ENCODE results near the gene PCDHB14.
"Not testable (repeated sequence)": the region's sequence is repeated elsewhere in the genome, so short reads cannot be mapped to it uniquely, and the experiment has no call there.

The PCDHB14 gene

DNA sequence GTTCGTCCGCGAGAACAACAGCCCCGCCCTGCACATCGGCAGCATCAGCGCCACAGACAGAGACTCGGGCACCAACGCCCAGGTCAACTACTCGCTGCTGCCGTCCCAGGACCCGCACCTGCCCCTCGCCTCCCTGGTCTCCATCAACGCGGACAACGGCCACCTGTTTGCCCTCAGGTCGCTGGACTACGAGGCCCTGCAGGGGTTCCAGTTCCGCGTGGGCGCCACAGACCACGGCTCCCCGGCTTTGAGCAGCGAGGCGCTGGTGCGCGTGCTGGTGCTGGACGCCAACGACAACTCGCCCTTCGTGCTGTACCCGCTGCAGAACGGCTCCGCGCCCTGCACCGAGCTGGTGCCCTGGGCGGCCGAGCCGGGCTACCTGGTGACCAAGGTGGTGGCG lies 12.9 kb upstream of the PCDHB14 start:
- not testable (repeated sequence) for DNase-seq (ENCODE audit: low read depth)

DNA sequence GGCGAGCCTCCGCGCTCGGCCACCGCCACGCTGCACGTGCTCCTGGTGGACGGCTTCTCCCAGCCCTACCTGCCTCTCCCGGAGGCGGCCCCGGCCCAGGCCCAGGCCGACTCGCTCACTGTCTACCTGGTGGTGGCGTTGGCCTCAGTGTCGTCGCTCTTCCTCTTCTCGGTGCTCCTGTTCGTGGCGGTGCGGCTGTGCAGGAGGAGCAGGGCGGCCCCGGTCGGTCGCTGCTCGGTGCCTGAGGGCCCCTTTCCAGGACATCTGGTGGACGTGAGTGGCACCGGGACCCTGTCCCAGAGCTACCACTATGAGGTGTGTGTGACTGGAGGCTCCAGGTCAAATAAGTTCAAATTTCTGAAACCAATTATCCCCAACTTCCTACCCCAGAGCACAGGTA lies 12.3 kb upstream of the PCDHB14 start:
- DNase-seq (ENCODE audit: low read depth) = not testable (repeated sequence)

DNA sequence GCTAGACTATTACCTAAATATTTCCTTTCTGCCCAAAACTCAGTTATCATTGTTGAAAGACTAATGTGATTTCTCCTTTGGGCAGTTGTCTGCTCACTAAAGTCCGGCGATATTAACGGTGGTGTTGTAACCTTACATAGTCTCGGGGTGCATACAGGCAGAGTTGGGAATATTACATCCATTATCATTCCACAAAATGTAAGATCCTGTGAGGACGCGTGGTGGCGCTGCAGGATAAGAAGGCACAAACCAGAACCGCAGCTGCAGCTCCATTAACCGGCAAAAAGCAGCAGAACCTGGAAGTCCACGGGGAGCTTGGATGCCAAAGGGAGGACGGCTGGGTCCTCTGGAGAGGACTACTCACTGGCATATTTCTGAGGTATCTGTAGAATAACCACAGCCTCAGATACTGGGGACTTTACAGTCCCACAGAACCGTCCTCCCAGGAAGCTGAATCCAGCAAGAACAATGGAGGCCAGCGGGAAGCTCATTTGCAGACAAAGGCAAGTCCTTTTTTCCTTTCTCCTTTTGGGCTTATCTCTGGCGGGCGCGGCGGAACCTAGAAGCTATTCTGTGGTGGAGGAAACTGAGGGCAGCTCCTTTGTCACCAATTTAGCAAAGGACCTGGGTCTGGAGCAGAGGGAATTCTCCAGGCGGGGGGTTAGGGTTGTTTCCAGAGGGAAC lies 9.3 kb upstream of the PCDHB14 start, which contains the start of gene PCDHB13:
Gene PCDHB13 (plus strand): TSS at position 264 of the 684 bp plus-strand sequence. CDS start 205 bp downstream, at position 469.
- not testable (repeated sequence) for DNase-seq (ENCODE audit: low read depth)

DNA sequence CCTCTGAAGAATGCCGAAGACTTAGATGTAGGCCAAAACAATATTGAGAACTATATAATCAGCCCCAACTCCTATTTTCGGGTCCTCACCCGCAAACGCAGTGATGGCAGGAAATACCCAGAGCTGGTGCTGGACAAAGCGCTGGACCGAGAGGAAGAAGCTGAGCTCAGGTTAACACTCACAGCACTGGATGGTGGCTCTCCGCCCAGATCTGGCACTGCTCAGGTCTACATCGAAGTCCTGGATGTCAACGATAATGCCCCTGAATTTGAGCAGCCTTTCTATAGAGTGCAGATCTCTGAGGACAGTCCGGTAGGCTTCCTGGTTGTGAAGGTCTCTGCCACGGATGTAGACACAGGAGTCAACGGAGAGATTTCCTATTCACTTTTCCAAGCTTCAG lies 8.6 kb upstream of the PCDHB14 start:
- DNase-seq (ENCODE audit: low read depth) = not testable (repeated sequence)

DNA sequence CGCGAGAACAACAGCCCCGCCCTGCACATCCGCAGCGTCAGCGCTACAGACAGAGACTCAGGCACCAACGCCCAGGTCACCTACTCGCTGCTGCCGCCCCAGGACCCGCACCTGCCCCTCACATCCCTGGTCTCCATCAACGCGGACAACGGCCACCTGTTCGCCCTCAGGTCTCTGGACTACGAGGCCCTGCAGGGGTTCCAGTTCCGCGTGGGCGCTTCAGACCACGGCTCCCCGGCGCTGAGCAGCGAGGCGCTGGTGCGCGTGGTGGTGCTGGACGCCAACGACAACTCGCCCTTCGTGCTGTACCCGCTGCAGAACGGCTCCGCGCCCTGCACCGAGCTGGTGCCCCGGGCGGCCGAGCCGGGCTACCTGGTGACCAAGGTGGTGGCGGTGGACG lies 7.6 kb upstream of the PCDHB14 start:
- DNase-seq (ENCODE audit: low read depth) = not testable (repeated sequence)

DNA sequence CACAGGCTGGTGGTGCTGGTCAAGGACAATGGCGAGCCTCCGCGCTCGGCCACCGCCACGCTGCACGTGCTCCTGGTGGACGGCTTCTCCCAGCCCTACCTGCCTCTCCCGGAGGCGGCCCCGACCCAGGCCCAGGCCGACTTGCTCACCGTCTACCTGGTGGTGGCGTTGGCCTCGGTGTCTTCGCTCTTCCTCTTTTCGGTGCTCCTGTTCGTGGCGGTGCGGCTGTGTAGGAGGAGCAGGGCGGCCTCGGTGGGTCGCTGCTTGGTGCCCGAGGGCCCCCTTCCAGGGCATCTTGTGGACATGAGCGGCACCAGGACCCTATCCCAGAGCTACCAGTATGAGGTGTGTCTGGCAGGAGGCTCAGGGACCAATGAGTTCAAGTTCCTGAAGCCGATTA lies 7.1 kb upstream of the PCDHB14 start:
- DNase-seq (ENCODE audit: low read depth) = not testable (repeated sequence)

DNA sequence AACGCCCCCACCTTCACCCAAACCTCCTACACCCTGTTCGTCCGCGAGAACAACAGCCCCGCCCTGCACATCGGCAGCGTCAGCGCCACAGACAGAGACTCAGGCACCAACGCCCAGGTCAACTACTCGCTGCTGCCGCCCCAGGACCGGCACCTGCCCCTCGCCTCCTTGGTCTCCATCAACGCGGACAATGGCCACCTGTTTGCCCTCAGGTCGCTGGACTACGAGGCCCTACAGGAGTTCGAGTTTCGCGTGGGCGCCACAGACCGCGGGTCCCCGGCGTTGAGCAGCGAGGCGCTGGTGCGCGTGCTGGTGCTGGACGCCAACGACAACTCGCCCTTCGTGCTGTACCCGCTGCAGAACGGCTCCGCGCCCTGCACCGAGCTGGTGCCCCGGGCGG lies 1.7 kb downstream of the PCDHB14 start:
- not testable (repeated sequence) for DNase-seq (ENCODE audit: low read depth)

DNA sequence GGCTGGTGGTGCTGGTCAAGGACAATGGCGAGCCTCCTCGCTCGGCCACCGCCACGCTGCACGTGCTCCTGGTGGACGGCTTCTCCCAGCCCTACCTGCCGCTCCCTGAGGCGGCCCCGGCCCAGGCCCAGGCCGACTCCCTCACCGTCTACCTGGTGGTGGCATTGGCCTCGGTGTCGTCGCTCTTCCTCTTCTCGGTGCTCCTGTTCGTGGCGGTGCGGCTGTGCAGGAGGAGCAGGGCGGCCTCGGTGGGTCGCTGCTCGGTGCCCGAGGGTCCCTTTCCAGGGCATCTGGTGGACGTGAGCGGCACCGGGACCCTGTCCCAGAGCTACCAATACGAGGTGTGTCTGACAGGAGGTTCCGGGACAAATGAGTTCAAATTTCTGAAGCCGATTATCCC lies 2.3 kb downstream of the PCDHB14 start:
- DNase-seq (ENCODE audit: low read depth) = not testable (repeated sequence)

DNA sequence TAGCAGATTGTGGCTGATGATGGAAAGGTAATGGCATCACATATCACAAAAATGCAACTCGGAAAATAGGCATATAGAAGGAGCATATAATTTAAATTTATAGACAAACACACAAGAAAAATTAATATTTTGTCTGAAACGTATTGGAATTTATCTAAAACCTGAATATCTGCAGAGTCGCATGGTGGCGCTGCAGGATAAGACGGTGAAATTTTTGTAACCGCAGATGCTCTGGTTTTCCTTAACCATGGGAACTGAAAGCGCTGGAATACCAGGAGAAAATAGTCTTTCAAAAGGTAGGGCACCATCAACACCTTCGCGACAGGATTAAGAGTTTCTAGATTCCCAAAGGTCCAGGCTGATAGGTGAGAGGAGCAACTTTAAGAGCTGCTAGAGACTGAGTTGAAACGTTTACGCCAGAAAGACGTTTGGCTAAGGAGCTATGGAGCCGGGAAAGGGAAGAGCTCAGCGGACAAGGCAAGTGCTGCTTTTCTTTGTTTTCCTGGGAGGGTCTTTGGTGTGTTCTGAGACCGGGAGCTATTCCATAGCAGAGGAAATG lies 11.0 kb downstream of the PCDHB14 start:
- no peak for DNase-seq (ENCODE audit: low read depth)

DNA sequence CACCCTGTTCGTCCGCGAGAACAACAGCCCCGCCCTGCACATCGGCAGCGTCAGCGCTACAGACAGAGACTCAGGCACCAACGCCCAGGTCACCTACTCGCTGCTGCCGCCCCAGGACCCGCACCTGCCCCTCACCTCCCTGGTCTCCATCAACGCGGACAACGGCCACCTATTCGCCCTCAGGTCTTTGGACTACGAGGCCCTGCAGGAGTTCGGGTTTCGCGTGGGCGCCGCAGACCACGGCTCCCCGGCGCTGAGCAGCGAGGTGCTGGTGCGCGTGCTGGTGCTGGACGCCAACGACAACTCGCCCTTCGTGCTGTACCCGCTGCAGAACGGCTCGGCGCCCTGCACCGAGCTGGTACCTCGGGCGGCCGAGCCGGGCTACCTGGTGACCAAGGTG lies 12.8 kb downstream of the PCDHB14 start:
- DNase-seq (ENCODE audit: low read depth) = not testable (repeated sequence)

DNA sequence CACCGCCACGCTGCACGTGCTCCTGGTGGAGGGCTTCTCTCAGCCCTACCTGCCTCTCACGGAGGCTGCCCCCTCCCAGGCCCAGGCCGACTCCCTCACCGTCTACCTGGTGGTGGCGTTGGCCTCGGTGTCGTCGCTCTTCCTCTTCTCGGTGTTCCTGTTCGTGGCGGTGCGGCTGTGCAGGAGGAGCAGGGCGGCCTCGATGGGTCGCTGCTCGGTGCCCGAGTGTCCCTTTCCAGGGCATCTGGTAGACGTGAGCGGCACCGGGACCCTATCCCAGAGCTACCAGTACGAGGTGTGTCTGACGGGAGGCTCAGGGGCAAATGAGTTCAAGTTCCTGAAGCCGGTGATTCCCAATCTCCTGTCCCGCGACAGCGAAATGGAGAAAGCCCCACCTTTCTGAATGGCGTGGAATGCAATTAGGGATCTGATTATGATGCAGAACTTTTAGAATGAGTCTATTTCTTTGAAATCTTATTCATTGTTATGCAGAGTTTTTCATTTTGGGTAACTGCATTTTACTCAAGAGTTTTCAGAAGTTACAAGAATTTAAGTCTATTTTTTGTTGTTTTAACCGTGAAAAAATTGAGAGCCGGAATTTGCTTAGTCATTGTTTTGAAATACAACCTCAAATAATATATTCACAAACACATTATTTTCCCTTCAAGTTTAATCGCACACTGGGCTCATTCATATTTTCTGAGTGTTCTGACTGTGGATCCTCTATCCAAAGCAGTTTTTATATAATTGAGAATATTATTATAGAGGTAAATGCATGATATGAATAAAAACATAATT lies 13.6 kb downstream of the PCDHB14 start:
- no peak for DNase-seq (ENCODE audit: low read depth)

DNA sequence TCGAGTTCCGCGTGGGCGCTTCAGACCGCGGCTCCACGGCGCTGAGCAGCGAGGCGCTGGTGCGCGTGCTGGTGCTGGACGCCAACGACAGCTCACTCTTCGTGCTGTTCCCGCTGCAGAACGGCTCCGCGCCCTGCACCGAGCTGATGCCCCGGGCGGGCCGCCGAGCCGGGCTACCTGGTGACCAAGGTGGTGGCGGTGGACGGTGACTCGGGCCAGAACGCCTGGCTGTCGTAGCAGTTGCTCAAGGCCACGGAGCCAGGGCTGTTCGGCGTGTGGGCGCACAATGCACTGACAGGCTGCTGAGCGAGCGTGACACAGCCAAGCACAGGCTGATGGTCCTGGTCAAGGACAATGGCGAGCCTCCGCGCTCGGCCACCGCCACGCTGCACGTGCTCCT lies 18.4 kb downstream of the PCDHB14 start:
- DNase-seq (ENCODE audit: low read depth) = no peak

DNA sequence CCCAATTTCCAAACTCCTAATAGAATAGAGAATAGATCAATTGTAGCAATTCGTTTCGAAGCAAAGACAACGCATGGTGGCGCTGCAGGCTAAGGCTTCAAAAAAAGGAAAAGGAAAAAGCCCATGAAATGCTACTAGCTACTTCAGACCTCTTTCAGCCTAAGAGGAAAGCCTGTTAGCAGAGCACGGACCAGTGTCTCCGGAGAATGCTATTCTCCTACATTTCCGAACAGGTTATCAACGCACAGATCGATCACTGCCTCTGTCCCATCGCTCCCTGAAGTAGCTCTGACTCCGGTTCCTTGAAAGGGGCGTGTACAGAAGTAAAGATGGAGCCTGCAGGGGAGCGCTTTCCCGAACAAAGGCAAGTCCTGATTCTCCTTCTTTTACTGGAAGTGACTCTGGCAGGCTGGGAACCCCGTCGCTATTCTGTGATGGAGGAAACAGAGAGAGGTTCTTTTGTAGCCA lies 22.1 kb downstream of the PCDHB14 start, which contains the start of gene PCDHB15:
Gene PCDHB15 (plus strand): TSS at position 146 of the 468 bp plus-strand sequence. CDS start 184 bp downstream, at position 330.
- DNase-seq (ENCODE audit: low read depth) = no peak

DNA sequence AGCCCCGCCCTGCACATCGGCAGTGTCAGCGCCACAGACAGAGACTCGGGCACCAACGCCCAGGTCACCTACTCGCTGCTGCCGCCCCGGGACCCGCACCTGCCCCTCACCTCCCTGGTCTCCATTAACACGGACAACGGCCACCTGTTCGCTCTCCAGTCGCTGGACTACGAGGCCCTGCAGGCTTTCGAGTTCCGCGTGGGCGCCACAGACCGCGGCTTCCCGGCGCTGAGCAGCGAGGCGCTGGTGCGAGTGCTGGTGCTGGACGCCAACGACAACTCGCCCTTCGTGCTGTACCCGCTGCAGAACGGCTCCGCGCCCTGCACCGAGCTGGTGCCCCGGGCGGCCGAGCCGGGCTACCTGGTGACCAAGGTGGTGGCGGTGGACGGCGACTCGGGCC lies 23.8 kb downstream of the PCDHB14 start:
- DNase-seq (ENCODE audit: low read depth) = not testable (repeated sequence)

DNA sequence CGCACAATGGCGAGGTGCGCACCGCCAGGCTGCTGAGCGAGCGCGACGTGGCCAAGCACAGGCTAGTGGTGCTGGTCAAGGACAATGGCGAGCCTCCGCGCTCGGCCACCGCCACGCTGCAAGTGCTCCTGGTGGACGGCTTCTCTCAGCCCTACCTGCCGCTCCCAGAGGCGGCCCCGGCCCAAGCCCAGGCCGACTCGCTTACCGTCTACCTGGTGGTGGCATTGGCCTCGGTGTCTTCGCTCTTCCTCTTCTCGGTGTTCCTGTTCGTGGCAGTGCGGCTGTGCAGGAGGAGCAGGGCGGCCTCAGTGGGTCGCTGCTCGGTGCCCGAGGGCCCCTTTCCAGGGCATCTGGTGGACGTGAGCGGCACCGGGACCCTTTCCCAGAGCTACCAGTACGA lies 24.3 kb downstream of the PCDHB14 start:
- DNase-seq (ENCODE audit: low read depth) = not testable (repeated sequence)

DNA sequence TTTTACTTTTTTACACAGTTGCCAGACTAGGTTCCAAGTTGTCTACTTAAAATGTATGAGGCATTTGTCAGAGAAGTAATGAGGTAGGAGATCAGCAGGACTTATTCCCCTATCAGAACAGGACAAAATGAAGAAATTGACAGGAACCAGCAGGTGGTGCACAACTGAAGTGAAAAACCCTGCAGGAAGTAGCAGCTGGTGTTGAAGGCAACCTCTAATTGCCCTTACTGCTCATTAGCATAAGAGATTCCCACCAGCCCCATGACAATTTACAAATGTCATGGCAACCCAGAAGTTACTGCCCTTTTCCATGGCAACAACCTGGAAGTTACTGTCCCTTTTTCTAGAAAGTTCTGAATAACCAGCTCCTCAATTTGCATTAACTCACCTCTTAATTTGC lies 27.4 kb downstream of the PCDHB14 start:
- DNase-seq (ENCODE audit: low read depth) = no peak

DNA sequence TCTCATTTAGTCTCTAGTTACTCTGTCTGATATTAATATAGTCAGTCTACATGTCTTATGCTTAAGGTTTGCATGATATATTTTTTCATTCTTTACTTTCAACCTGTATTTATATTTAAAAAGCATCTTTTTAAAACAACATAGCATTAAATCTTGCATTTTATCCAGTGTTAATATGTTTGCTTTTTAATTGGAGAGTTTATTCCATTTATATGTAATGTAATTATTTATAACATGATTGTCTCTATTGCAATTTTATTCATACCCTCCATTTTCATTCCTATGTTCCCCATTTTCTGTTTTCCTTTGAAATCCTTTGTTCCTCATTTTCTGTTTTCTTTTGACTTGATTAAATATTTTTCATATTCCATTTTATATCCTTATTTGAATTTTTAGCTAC lies 35.3 kb downstream of the PCDHB14 start:
- no peak for DNase-seq (ENCODE audit: low read depth)

DNA sequence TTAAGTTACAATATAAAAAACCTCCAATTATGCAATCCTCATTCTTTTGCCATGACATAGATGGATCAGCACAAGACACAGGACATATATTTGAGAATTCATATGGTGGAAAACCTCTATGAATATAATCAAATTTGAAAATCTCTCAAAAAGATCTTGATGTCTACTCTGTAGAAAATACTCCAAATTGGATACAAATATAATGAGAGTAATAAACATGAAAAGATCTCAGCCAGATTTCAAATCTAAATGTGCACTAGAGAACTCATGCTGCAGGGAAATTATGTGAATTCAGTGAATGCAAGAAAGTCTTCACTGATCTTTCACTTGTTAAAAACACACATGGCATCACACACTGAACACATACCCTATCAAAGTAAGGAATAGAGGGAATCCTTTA lies 35.8 kb downstream of the PCDHB14 start:
- no peak for DNase-seq (ENCODE audit: low read depth)

DNA sequence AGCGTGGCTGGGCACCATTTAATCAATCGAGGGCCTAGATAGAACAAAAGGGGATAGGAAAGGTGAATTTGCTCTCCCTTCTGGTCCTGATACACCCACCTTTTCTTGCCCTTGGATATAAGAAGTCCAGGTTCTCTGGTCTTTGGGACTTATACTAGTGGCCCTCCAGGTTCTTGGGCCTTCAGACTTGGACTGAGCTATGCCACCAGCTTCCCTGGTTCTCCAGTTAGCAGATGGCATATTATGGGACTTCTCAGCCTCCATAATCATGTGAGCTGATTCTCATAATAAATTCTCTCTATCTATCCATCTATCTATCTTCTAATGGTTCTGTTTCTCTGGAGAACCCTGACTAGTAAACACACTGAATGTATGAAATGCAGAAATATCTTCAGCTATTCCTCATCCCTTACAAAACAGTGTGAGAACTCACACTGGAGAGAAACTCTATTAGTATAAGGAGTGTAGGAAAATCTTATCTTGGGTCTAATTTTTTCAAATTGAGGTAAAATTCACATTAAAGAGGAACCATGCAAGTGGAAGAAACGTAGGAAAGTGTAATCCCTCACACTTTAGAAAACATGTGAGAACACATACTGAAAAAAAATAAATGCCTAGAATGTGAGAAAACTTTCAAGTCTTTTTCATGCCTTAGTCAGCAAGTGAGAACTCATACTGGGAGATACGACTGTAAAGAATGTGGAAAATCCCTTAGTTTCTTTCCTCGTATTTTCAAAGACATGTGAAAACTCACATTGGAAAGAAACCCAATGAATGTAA lies 37.5 kb downstream of the PCDHB14 start:
- DNase-seq (ENCODE audit: low read depth) = no peak

DNA sequence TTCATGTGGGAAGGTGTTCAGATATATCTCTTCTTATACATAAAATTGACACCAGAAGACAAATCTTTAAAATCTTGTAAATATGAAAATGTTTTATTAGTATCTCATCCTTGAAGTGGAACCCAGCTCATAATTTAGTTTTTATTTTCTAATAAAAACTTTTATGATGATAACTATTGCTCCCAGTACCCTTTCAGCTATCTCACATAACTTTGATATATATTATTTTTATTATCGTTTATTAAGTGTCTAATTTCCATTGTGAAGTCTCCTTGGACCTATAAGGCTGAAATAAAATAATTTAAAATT lies 38.0 kb downstream of the PCDHB14 start:
- no peak for DNase-seq (ENCODE audit: low read depth)

DNA sequence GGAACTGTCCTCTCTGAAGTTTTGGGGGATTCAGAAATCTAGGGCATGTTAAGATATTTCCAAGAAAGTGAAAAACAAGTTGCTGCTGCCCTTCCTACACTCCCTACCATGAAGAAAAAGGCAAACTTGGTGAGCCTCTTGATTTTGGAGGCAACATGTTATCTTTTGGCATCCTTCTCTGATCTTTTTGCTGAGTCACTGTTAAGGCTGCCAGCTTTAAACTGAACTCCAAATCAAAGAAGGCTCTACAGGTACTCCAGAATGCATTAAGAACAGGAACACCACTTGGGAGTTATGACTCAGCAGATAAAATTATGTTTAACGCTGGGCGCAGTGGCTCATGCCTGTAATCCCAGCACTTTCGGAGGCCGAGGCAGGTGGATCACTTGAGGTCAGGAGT lies 46.1 kb downstream of the PCDHB14 start:
- DNase-seq (ENCODE audit: low read depth) = no peak

DNA sequence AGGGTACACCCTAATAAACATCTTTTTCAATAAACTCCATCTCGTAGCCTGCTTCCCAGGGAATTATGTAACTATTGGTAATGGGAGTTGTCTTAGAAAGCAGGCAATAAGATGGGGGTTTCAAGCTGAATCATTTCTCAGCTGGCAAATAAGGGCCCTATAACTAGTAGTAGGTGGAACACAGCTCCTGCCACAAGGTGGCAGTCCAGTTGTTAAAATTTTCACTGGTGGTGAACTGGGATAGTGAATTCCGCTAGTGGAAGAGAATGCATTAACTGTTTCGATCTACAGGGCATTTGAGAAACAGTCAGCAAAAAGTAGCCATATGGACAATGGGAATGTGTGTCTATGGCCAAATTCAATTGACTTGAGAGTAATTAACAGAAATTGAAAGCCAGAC lies 49.8 kb downstream of the PCDHB14 start:
- DNase-seq (ENCODE audit: low read depth) = no peak
